Ecto neural progenitor cell (in vitro differentiated cells): ENCODE measurements around the gene DBN1.
A peak's percentile ranks its signal among the peaks of the same experiment; 100 is the strongest.

ENCODE experiments used
- DNase-seq: peaks from one replicate; pipeline ENCODE4 v3.0.0-alpha.2; 2018; ENCODE audit warnings: low spot score

DBN1 gene

GRCh38 chr5:177473443-177474001 lies at the start of gene DBN1:
DBN1 (minus strand) TSS chr5:177473634; CDS start chr5:177473521, 113 bp downstream.
- peak; percentile 80 for DNase-seq

GRCh38 chr5:177520916-177521513 lies 47.6 kb upstream of the DBN1 start:
- DNase-seq, result no peak

GRCh38 chr5:177520271-177520670 lies 46.8 kb upstream of the DBN1 start:
- DNase-seq, result no peak

GRCh38 chr5:177519463-177520235 lies 46.2 kb upstream of the DBN1 start:
- no peak for DNase-seq

GRCh38 chr5:177516601-177517568 lies 43.5 kb upstream of the DBN1 start, which contains the start of gene DDX41:
DDX41 (minus strand) TSS chr5:177516961; CDS start chr5:177516945, 16 bp downstream.
- peak; percentile 97 for DNase-seq

- DNase-seq, result no peak
Measured at GRCh38 chr5:177515580-177515979, 42.1 kb upstream of the DBN1 start.

- DNase-seq, result no peak
Measured at GRCh38 chr5:177514541-177514940, 41.1 kb upstream of the DBN1 start.

- no peak for DNase-seq
Measured at GRCh38 chr5:177513500-177513899, 40.1 kb upstream of the DBN1 start.

GRCh38 chr5:177512736-177513380 lies 39.4 kb upstream of the DBN1 start:
- no peak for DNase-seq

- no peak for DNase-seq
Measured at GRCh38 chr5:177511796-177512675, 38.6 kb upstream of the DBN1 start.

- DNase-seq, result no peak
Measured at GRCh38 chr5:177511181-177511580, 37.7 kb upstream of the DBN1 start.

GRCh38 chr5:177510567-177511053 lies 37.2 kb upstream of the DBN1 start:
- DNase-seq, result no peak

- DNase-seq, result no peak
Measured at GRCh38 chr5:177509991-177510566, 36.6 kb upstream of the DBN1 start.

- DNase-seq, result no peak
Measured at GRCh38 chr5:177509381-177509951, 36.0 kb upstream of the DBN1 start, which contains the start of gene DOK3. DOK3 (minus strand) TSS chr5:177509826; CDS start chr5:177509540, 286 bp downstream.

GRCh38 chr5:177508837-177509236 lies 35.4 kb upstream of the DBN1 start:
- DNase-seq, result no peak

GRCh38 chr5:177508221-177508611 lies 34.8 kb upstream of the DBN1 start:
- no peak for DNase-seq

GRCh38 chr5:177507596-177508220 lies 34.3 kb upstream of the DBN1 start:
- no peak for DNase-seq

GRCh38 chr5:177507165-177507564 lies 33.7 kb upstream of the DBN1 start:
- no peak for DNase-seq

- DNase-seq, result no peak
Measured at GRCh38 chr5:177505075-177505474, 31.6 kb upstream of the DBN1 start.
